GM23338 (cell line): ENCODE results near the gene TEN1. TPM values are rescaled to one million over a fixed set of nuclear protein-coding genes. Genes with fewer than 3 reads are reported as not detected.
A peak's percentile ranks its signal among the peaks of the same experiment; 100 is the strongest.

Source experiments
- ATAC-seq: fragments of 200-7000 bp; cut with Tn5 transposase; 3 replicates; pipeline ENCODE4 v1.9.1; 2020
- DNase-seq: peaks from one replicate; pipeline ENCODE4 v3.0.0-alpha.2; 2015; ENCODE audit warnings: low spot score
- H2AFZ ChIP-seq: fragments of 200-600 bp; sonication (generic); 2 replicates; pipeline ENCODE4 v1.8.0; 2016; ENCODE audit warnings: antibody characterized with exemption, mild to moderate bottlenecking, moderate library complexity
- H3F3A ChIP-seq: fragments of 200-600 bp; sonication (generic); replicated peaks from 2 replicates; pipeline ENCODE4 v1.8.0; 2017; ENCODE audit warnings: antibody characterized with exemption, mixed run types, low read depth
- H3K27ac ChIP-seq: fragments of 200-600 bp; sonication (generic); 2 replicates; pipeline ENCODE4 v1.6.1; 2016; ENCODE audit warnings: low read depth
- H3K27me3 ChIP-seq: fragments of 200-600 bp; sonication (generic); 2 replicates; pipeline ENCODE4 v1.8.0; 2016; ENCODE audit warnings: mild to moderate bottlenecking, mixed run types, moderate library complexity; ENCODE audit not compliant: insufficient read depth
- H3K36me3 ChIP-seq: fragments of 200-600 bp; sonication (generic); 2 replicates; pipeline ENCODE4 v1.8.0; 2016; ENCODE audit warnings: mild to moderate bottlenecking; ENCODE audit not compliant: insufficient read depth
- H3K4me1 ChIP-seq: fragments of 200-600 bp; sonication (generic); 2 replicates; pipeline ENCODE4 v1.8.0; 2016; ENCODE audit warnings: mild to moderate bottlenecking, moderate library complexity; ENCODE audit not compliant: insufficient read depth
- H3K4me2 ChIP-seq: fragments of 200-600 bp; sonication (generic); 2 replicates; pipeline ENCODE4 v1.7.1; 2017; ENCODE audit warnings: mixed run types
- H3K4me3 ChIP-seq: fragments of 200-600 bp; sonication (generic); 2 replicates; pipeline ENCODE4 v1.6.1; 2016; ENCODE audit warnings: mixed run types
- H3K79me2 ChIP-seq: fragments of 200-600 bp; sonication (generic); replicated peaks from 2 replicates; pipeline ENCODE4 v1.8.0; 2017; ENCODE audit warnings: mild to moderate bottlenecking; ENCODE audit not compliant: insufficient read depth
- H3K9me2 ChIP-seq: fragments of 200-600 bp; sonication (generic); 2 replicates; pipeline ENCODE4 v1.8.0; 2017; ENCODE audit not compliant: insufficient read depth
- H4K20me1 ChIP-seq: fragments of 200-600 bp; sonication (generic); replicated peaks from 2 replicates; pipeline ENCODE4 v1.8.0; 2017; ENCODE audit warnings: mild to moderate bottlenecking; ENCODE audit not compliant: insufficient read depth
- H3K27ac Mint-ChIP-seq: 2 replicates; pipeline ENCODE4 v1.8.0; 2020; ENCODE audit warnings: inconsistent platforms, mild to moderate bottlenecking, moderate library complexity, mixed read lengths
- H3K27me3 Mint-ChIP-seq: 3 replicates; pipeline ENCODE4 v1.8.0; 2022; ENCODE audit warnings: low read depth, mild to moderate bottlenecking, moderate library complexity, mixed read lengths, inconsistent platforms; ENCODE audit not compliant: insufficient read depth, poor library complexity
- H3K36me3 Mint-ChIP-seq: 3 replicates; pipeline ENCODE4 v1.8.0; 2021; ENCODE audit warnings: low read depth, mild to moderate bottlenecking, inconsistent platforms, moderate library complexity, mixed read lengths
- H3K4me1 Mint-ChIP-seq: 3 replicates; pipeline ENCODE4 v1.8.0; 2020; ENCODE audit warnings: mild to moderate bottlenecking, inconsistent platforms, mixed read lengths
- H3K4me3 Mint-ChIP-seq: 3 replicates; pipeline ENCODE4 v1.8.0; 2021; ENCODE audit warnings: moderate library complexity, mild to moderate bottlenecking, inconsistent platforms, mixed read lengths
- H3K9me3 Mint-ChIP-seq: 3 replicates; pipeline ENCODE4 v1.8.0; 2020; ENCODE audit warnings: moderate library complexity, mild to moderate bottlenecking, inconsistent platforms, mixed read lengths
- EZH2 ChIP-seq: fragments of 200-600 bp; sonication (generic); IDR thresholded peaks from one replicate; pipeline ENCODE4 v1.8.0; 2017; ENCODE audit warnings: antibody characterized with exemption, mild to moderate bottlenecking, low read depth; ENCODE audit not compliant: unreplicated experiment
- JUNB ChIP-seq: IDR thresholded peaks from one replicate; pipeline ENCODE4 v1.6.1; 2016; ENCODE audit warnings: antibody characterized with exemption; ENCODE audit not compliant: unreplicated experiment
- POLR2AphosphoS5 ChIP-seq: IDR thresholded peaks from 2 replicates; pipeline ENCODE4 v1.6.1; 2016; ENCODE audit warnings: antibody characterized with exemption, low read depth
- REST ChIP-seq: IDR thresholded peaks from one replicate; pipeline ENCODE4 v1.6.1; 2018; ENCODE audit warnings: antibody characterized with exemption; ENCODE audit not compliant: unreplicated experiment
- STAT1 ChIP-seq: IDR thresholded peaks from one replicate; pipeline ENCODE4 v1.6.1; 2016; ENCODE audit warnings: antibody characterized with exemption; ENCODE audit not compliant: unreplicated experiment
- ZNF114 ChIP-seq: fragments of 250-450 bp; sonication (Bioruptor Pico); IDR thresholded peaks from 2 replicates; pipeline ENCODE4 v1.5.0; 2020; ENCODE audit warnings: mild to moderate bottlenecking, moderate library complexity
- polyA plus RNA-seq: library from polyadenylated mRNA; unstranded; fragments of >200 nt; fragmentation: Nextera tagmentation; extraction: Ambion mirVana; gene quantifications from 2 replicates; pipeline ENCODE4 v1.2.1, GENCODE V29; 2016
- total RNA-seq: library from RNA; depleted of rRNA; stranded (reverse); fragments of >200 nt; shearing (Covaris generic); gene quantifications from 2 replicates; pipeline ENCODE4 v1.2.3, GENCODE V29; 2014

The TEN1 gene
- total and polyA plus RNA-seq, 2 experiments from 2014 or later: 11.3 to 14.1 TPM

GRCh38 chr17:76009969-76010661 is 31.1 kb downstream of the TEN1 start:
- Histone ChIP-seq H3F3A (0 out of 2 replicates have a peak, but pooled peaks cover 9% of the 10 kb centered on the region), H3K36me3 (no peaks in the 10 kb centered on the region), H3K4me1 (no peaks in the 10 kb centered on the region), H3K27ac (no peak overlapping the region), H4K20me1 (no peaks in the 10 kb centered on the region), H2AFZ (no peak overlapping the region), H3K4me3 (no peak overlapping the region), H3K9me2 (no peaks in the 10 kb centered on the region), H3K4me2 (no peak overlapping the region), H3K79me2 (no peaks in the 10 kb centered on the region), H3K27me3 (no peaks in the 10 kb centered on the region)
- peak overlapping the region; percentile 10; the same call in 1 of the 3 replicates for H3K4me3 Mint-ChIP-seq
- peaks cover 5% of the 10 kb centered on the region for H3K4me1 Mint-ChIP-seq
- H3K27me3 Mint-ChIP-seq: peaks cover 11% of the 10 kb centered on the region
- H3K9me3 Mint-ChIP-seq: no peaks in the 10 kb centered on the region; the same call in none of the 3 replicates
- ATAC-seq (no peak), DNase-seq (no peak)
- H3K27ac Mint-ChIP-seq: no peak overlapping the region
- H3K36me3 Mint-ChIP-seq: peaks cover 2% of the 10 kb centered on the region
- TF ChIP-seq POLR2AphosphoS5: no peak

- DNase-seq: no peak
- Mint-ChIP-seq H3K4me1 (peaks cover 3% of the 10 kb centered on the region), H3K9me3 (no peaks in the 10 kb centered on the region; the same call in 1 of the 3 replicates), H3K27ac (no peak overlapping the region), H3K4me3 (no peak overlapping the region), H3K27me3 (peaks cover 12% of the 10 kb centered on the region), H3K36me3 (no peaks in the 10 kb centered on the region; the same call in 2 of the 3 replicates)
- Histone ChIP-seq H2AFZ (no peak overlapping the region), H4K20me1 (no peaks in the 10 kb centered on the region), H3K4me2 (no peak overlapping the region), H3K4me3 (no peak overlapping the region), H3K79me2 (no peaks in the 10 kb centered on the region), H3K27ac (no peak overlapping the region), H3K9me2 (no peaks in the 10 kb centered on the region), H3F3A (0 out of 2 replicates have a peak, but pooled peaks cover 6% of the 10 kb centered on the region), H3K4me1 (no peaks in the 10 kb centered on the region), H3K36me3 (no peaks in the 10 kb centered on the region), H3K27me3 (no peaks in the 10 kb centered on the region)
- TF ChIP-seq REST: no peak
- TF ChIP-seq EZH2: no peak
- no peak for TF ChIP-seq STAT1
- no peak for TF ChIP-seq JUNB
- no peak for TF ChIP-seq ZNF114 (CRISPR knock-in tag)
- no peak for ATAC-seq
These were observed 32.9 kb downstream of the TEN1 start for GRCh38 chr17:76011951-76012350.
